Stimulated activated CD8-positive, alpha-beta memory T cell treated with anti-CD3 and anti-CD28 coated beads, Interleukin-12 subunit alpha, Interleukin-12 subunit beta, amount 100 ng/mL, for 24 hours (primary cell): Measurements from ENCODE around the gene DNM2.
A peak's percentile ranks its signal among the peaks of the same experiment; 100 is the strongest.
"Not testable (repeated sequence)": the region's sequence is repeated elsewhere in the genome, so short reads cannot be mapped to it uniquely, and the experiment has no call there.

Experiments used
- DNase-seq: peaks from one replicate; pipeline ENCODE4 v3.0.0-alpha.2; 2020; ENCODE audit errors: extremely low read depth

DNM2 gene

GRCh38 chr19:10866495-10866894, 148.6 kb downstream of the DNM2 start:
- no peak for DNase-seq

- DNase-seq, result no peak
Measured at GRCh38 chr19:10868872-10869547, 151.1 kb downstream of the DNM2 start.

- not testable (repeated sequence) for DNase-seq
Measured at GRCh38 chr19:10869872-10870311, 152.0 kb downstream of the DNM2 start.

GRCh38 chr19:10870501-10870954, 152.6 kb downstream of the DNM2 start:
- no peak for DNase-seq

- peak; percentile 95 for DNase-seq
Measured at GRCh38 chr19:10870955-10871603, 153.2 kb downstream of the DNM2 start, which contains the start of gene CARM1. Gene CARM1, plus strand, starts transcription at chr19:10871553. Its CDS starts 150 bp downstream, at chr19:10871703.

GRCh38 chr19:10871711-10872545, 154.0 kb downstream of the DNM2 start:
- DNase-seq, result no peak

- no peak for DNase-seq
Measured at GRCh38 chr19:10872546-10873107, 154.7 kb downstream of the DNM2 start.

- DNase-seq, result no peak
Measured at GRCh38 chr19:10874024-10874423, 156.1 kb downstream of the DNM2 start.

GRCh38 chr19:10876459-10877240, 158.8 kb downstream of the DNM2 start:
- DNase-seq, result no peak

- not testable (repeated sequence) for DNase-seq
Measured at GRCh38 chr19:10877608-10878007, 159.7 kb downstream of the DNM2 start.

- DNase-seq, result no peak
Measured at GRCh38 chr19:10878253-10878652, 160.4 kb downstream of the DNM2 start.
